GM23248 (cell line): Measurements from ENCODE around the gene TOMM40L. TPM values are rescaled to one million over a fixed set of nuclear protein-coding genes. Genes with fewer than 3 reads are reported as not detected.
A peak's percentile ranks its signal among the peaks of the same experiment; 100 is the strongest.

Experiments
- DNase-seq: peaks from one replicate; pipeline ENCODE4 v3.0.0-alpha.2; 2015
- H2AFZ ChIP-seq: fragments of 200-600 bp; sonication (generic); 2 replicates; pipeline ENCODE4 v1.6.1; 2016; ENCODE audit warnings: antibody characterized with exemption
- H3F3A ChIP-seq: fragments of 200-600 bp; sonication (generic); 2 replicates; pipeline ENCODE4 v1.6.1; 2016; ENCODE audit warnings: mild to moderate bottlenecking, antibody characterized with exemption, mixed run types; ENCODE audit not compliant: insufficient read depth
- H3K27ac ChIP-seq: fragments of 200-600 bp; sonication (generic); 2 replicates; pipeline ENCODE4 v1.5.1; 2016; ENCODE audit warnings: mild to moderate bottlenecking
- H3K27me3 ChIP-seq: fragments of 200-600 bp; sonication (generic); replicated peaks from 2 replicates; pipeline ENCODE4 v1.6.1; 2016; ENCODE audit warnings: mild to moderate bottlenecking; ENCODE audit not compliant: insufficient read depth
- H3K36me3 ChIP-seq: fragments of 200-600 bp; sonication (generic); 2 replicates; pipeline ENCODE4 v1.6.1; 2016; ENCODE audit warnings: low read depth, mild to moderate bottlenecking
- H3K4me1 ChIP-seq: fragments of 200-600 bp; sonication (generic); 2 replicates; pipeline ENCODE4 v1.6.1; 2016; ENCODE audit warnings: mild to moderate bottlenecking; ENCODE audit not compliant: insufficient read depth
- H3K4me2 ChIP-seq: fragments of 200-600 bp; sonication (generic); one replicate; pipeline ENCODE4 v1.6.1; 2016; ENCODE audit warnings: mild to moderate bottlenecking; ENCODE audit not compliant: unreplicated experiment
- H3K4me3 ChIP-seq: fragments of 200-600 bp; sonication (generic); 2 replicates; pipeline ENCODE4 v1.5.1; 2016; ENCODE audit warnings: mild to moderate bottlenecking
- H3K79me2 ChIP-seq: fragments of 200-600 bp; sonication (generic); 2 replicates; pipeline ENCODE4 v1.6.1; 2016; ENCODE audit warnings: mild to moderate bottlenecking; ENCODE audit not compliant: insufficient read depth
- H3K9ac ChIP-seq: fragments of 200-600 bp; sonication (generic); 2 replicates; pipeline ENCODE4 v1.6.1; 2016; ENCODE audit warnings: mild to moderate bottlenecking
- H3K9me2 ChIP-seq: fragments of 200-600 bp; sonication (generic); 2 replicates; pipeline ENCODE4 v1.6.1; 2016; ENCODE audit warnings: mixed run types, mild to moderate bottlenecking, moderate library complexity; ENCODE audit not compliant: insufficient read depth
- H3K9me3 ChIP-seq: fragments of 200-600 bp; sonication (generic); one replicate; pipeline ENCODE4 v1.6.1; 2017; ENCODE audit warnings: low read depth
- H4K20me1 ChIP-seq: fragments of 200-600 bp; sonication (generic); 2 replicates; pipeline ENCODE4 v1.6.0; 2016; ENCODE audit not compliant: insufficient read depth
- EZH2 ChIP-seq: fragments of 200-600 bp; sonication (generic); IDR thresholded peaks from 2 replicates; pipeline ENCODE4 v1.6.1; 2018; ENCODE audit warnings: antibody characterized with exemption, mild to moderate bottlenecking; ENCODE audit not compliant: insufficient read depth, poor library complexity, severe bottlenecking
- EZH2phosphoT487 ChIP-seq: fragments of 200-600 bp; sonication (generic); IDR thresholded peaks from 2 replicates; pipeline ENCODE4 v1.6.1; 2018; ENCODE audit warnings: antibody characterized with exemption, moderate library complexity, mild to moderate bottlenecking, low read depth; ENCODE audit not compliant: insufficient read depth
- WGBS, 2 experiments: methylation state at CpG; one replicate each; pipeline ENCODE4 v1.1.6; 2015 to 2017; ENCODE audit warnings: low lambda C conversion rate in 2 of 2, low coverage in 1 of 2; ENCODE audit errors: missing lambda C conversion rate in 2 of 2; 5-methylcytosine and 5-hydroxymethylcytosine counted together
- in situ Hi-C: fragments of 300-500 bp; cut with MboI; formaldehyde crosslinking; loops from 2 replicates; pipeline ENCODE4 v1.15.0; 2020
- polyA plus RNA-seq: library from polyadenylated mRNA; unstranded; fragments of >200 nt; fragmentation: Nextera tagmentation; extraction: Ambion mirVana; gene quantifications from 2 replicates; pipeline ENCODE4 v1.2.1, GENCODE V29; 2016
- total RNA-seq: library from RNA; depleted of rRNA; stranded (reverse); fragments of >200 nt; shearing (Covaris generic); gene quantifications from 2 replicates; pipeline ENCODE4 v1.2.3, GENCODE V29; 2014

The TOMM40L gene
- total and polyA plus RNA-seq, 2 experiments from 2014 or later = 5.7 to 6.5 TPM

DNA sequence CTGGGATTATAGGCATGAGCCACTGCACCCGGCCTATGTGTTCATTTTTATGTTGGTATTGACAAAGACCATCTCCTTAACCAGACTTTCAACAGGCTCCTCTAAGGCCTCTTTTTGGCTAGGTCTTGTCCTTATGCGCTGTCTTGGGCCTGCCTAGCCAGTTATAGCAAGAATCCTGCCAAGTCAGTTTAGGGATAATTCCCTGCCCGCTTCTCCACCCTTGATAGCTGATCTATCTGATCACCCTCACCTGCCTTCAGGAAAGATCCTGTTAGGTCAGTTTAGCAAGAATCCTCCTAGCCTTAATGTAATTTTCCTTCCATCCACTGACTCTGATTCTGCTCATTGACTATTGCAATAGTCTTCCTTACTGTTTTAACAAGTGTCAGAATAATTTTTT lies 46.2 kb upstream of the TOMM40L start:
- Histone ChIP-seq H3K4me2 (no peak overlapping the region), H2AFZ (no peak overlapping the region), H4K20me1 (no peaks in the 10 kb centered on the region), H3K9me3 (no peaks in the 10 kb centered on the region), H3K27ac (no peak overlapping the region), H3K79me2 (peaks cover 17% of the 10 kb centered on the region), H3K9me2 (no peaks in the 10 kb centered on the region), H3K36me3 (no peaks in the 10 kb centered on the region), H3K4me1 (peaks cover 15% of the 10 kb centered on the region), H3K9ac (no peak overlapping the region), H3K4me3 (no peak overlapping the region), H3F3A (peaks cover 21% of the 10 kb centered on the region; the same call in 1 of the 2 replicates), H3K27me3 (no peaks in the 10 kb centered on the region)
- no peak for DNase-seq
- in situ Hi-C loops = no loop called here
- TF ChIP-seq EZH2 = no peak
- no peak for TF ChIP-seq EZH2phosphoT487
- WGBS, 2 experiments = 85 to 94% methylated on average over 3 of the region's 3 CpGs

DNA sequence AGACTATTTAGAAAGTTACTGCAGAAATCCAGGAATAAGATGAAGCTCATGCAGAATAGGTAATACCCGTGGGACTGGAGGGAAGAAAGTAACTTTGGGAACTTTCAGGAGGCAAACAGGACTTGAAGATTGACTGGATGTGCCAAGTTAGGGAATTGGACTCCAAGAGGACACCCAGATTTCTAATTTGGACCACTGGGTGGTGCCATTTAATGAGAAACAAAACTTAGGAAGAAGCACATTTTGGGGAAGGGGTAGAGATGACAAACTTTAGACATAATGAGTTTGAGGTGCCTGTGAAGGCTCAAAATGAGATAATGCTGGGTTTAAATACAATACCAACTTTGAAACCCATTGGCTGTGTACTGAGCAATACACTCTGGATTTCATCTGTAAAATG lies 45.2 kb upstream of the TOMM40L start:
- no peaks in the 10 kb centered on the region for H3K27me3 ChIP-seq
- no peaks in the 10 kb centered on the region for H3K9me3 ChIP-seq
- no peak overlapping the region for H3K4me3 ChIP-seq
- peaks cover 21% of the 10 kb centered on the region; the same call in 1 of the 2 replicates for H3F3A ChIP-seq
- in situ Hi-C loops = no loop called here
- H2AFZ ChIP-seq = no peak overlapping the region
- H4K20me1 ChIP-seq = no peaks in the 10 kb centered on the region
- H3K79me2 ChIP-seq = peaks cover 17% of the 10 kb centered on the region
- H3K27ac ChIP-seq = no peak overlapping the region
- no peaks in the 10 kb centered on the region for H3K36me3 ChIP-seq
- no peaks in the 10 kb centered on the region for H3K9me2 ChIP-seq
- peaks cover 22% of the 10 kb centered on the region for H3K4me1 ChIP-seq
- no peak for TF ChIP-seq EZH2phosphoT487
- no peak for TF ChIP-seq EZH2
- DNase-seq = peak; percentile 47
- H3K9ac ChIP-seq = no peak overlapping the region
- WGBS, 2 experiments = 13 to 29% methylated on average over 1 of the region's 1 CpG
- no peak overlapping the region for H3K4me2 ChIP-seq

DNA sequence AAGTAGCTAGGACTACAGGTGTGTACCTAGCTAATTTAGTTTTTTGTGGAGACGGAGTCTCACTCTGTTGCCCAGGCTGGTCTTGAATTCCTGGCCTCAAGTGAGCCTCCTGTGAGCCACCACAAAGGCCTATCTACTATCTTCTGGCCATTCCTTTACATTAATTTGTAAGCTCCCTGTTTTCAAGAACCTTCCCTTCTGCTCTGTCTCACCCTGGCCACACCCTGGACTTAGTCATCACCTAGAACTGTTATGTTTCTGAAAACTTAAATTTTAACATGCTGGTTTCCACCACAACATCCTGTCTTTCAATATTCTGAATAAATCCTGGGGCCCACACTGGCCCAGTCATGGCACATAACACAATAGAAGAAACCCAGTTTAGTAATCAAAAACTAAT lies 43.6 kb upstream of the TOMM40L start:
- Histone ChIP-seq H3K36me3 (no peaks in the 10 kb centered on the region), H3K9ac (peak overlapping the region; percentile 56), H3K9me3 (no peaks in the 10 kb centered on the region), H3K4me1 (peaks cover 26% of the 10 kb centered on the region), H3K4me2 (peak overlapping the region; percentile 71), H4K20me1 (no peaks in the 10 kb centered on the region), H3K27ac (peak overlapping the region; percentile 85), H3K9me2 (no peaks in the 10 kb centered on the region), H3F3A (peaks cover 18% of the 10 kb centered on the region; the same call in 1 of the 2 replicates), H3K27me3 (no peaks in the 10 kb centered on the region), H2AFZ (peak overlapping the region; percentile 38), H3K4me3 (peak overlapping the region; percentile 13), H3K79me2 (peaks cover 1% of the 10 kb centered on the region)
- DNase-seq = peak; percentile 84
- TF ChIP-seq EZH2phosphoT487 (no peak), EZH2 (no peak)
- in situ Hi-C loops = no loop called here
- 87 to 91% methylated on average over 1 of the region's 1 CpG for WGBS, 2 experiments

DNA sequence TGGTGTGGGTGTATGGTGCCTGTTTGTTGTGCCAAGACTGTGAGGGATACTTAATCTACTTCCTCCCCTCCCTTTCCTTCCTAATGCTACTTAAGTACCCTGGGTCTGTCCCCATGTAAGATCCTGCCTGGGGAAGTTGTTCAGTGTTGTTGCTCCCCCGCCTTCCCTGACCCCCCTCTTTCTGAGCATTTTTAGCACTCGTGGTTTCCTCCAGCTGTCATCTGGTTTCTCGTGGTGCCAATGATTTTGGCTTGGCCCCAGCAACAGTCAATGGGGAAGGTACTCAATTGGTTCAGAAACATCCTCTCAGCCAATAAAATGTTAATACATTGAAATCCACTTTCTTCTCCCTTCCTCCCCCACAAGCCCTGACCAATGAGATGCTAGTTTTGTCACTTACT lies 40.6 kb upstream of the TOMM40L start:
- peak overlapping the region; percentile 11 for H3K4me2 ChIP-seq
- peak overlapping the region; percentile 49 for H3K27ac ChIP-seq
- H3K79me2 ChIP-seq = no peaks in the 10 kb centered on the region
- H2AFZ ChIP-seq = peak overlapping the region; percentile 54
- no peaks in the 10 kb centered on the region for H3K36me3 ChIP-seq
- H3K9me3 ChIP-seq = no peaks in the 10 kb centered on the region
- peaks cover 43% of the 10 kb centered on the region for H3K4me1 ChIP-seq
- in situ Hi-C loops = no loop called here
- WGBS, 2 experiments = 0 to 3% methylated on average over 3 of the region's 3 CpGs
- no peaks in the 10 kb centered on the region for H3K27me3 ChIP-seq
- peak; percentile 61 for DNase-seq
- no peak overlapping the region for H3K4me3 ChIP-seq
- no peaks in the 10 kb centered on the region for H3K9me2 ChIP-seq
- H3F3A ChIP-seq = peaks cover 32% of the 10 kb centered on the region
- TF ChIP-seq EZH2phosphoT487 = no peak
- no peak for TF ChIP-seq EZH2
- no peaks in the 10 kb centered on the region for H4K20me1 ChIP-seq
- no peak overlapping the region for H3K9ac ChIP-seq

DNA sequence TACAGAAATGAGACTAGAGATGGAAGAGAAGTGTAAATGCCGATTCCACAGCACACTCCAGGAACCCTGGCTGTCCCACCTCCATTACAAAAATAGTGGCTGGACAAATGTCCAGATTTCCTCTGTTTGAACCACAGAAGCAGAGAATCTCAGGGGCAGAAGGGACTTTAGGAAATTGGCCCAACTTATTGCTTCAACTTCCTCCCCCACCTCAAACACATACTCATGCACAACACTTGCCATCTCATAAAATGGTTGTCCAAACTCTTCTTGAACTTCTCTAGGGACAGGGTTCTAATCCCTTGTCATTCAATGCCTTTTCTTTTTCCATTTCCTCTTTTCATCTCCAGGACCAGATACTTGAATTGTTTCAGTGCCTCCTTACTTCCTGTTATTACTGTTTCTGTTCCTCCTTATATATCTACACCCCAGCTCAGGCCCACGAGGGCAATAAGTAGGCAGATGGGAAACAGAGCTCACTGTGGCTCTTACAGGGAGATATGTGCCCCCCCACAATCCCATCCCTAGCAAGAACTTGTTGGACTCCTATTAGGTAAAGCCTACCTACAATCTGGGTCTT lies 40.0 kb upstream of the TOMM40L start:
- Histone ChIP-seq H3K9ac (no peak overlapping the region), H3K4me2 (peak overlapping the region; percentile 11), H3K79me2 (no peaks in the 10 kb centered on the region), H3K4me1 (peaks cover 43% of the 10 kb centered on the region), H3K9me3 (no peaks in the 10 kb centered on the region), H3K27ac (peak overlapping the region; percentile 49), H4K20me1 (no peaks in the 10 kb centered on the region), H3K27me3 (no peaks in the 10 kb centered on the region), H3K9me2 (no peaks in the 10 kb centered on the region), H3K36me3 (no peaks in the 10 kb centered on the region), H3F3A (peaks cover 37% of the 10 kb centered on the region), H3K4me3 (no peak overlapping the region), H2AFZ (peak overlapping the region; percentile 54)
- whole genome bisulfite sequencing, 2 experiments = 5 to 15% methylated on average over 2 of the region's 2 CpGs
- TF ChIP-seq EZH2phosphoT487 (no peak), EZH2 (no peak)
- in situ Hi-C loops = no loop called here
- no peak for DNase-seq
